GM12873 (cell line): Measurements from ENCODE around the gene CHD2.

ENCODE experiments used
- CTCF ChIP-seq: IDR thresholded peaks from 2 replicates; pipeline ENCODE4 v1.5.1; 2012; ENCODE audit warnings: low read depth, mild to moderate bottlenecking, moderate library complexity, low read length, control low read depth; ENCODE audit not compliant: insufficient read depth; ENCODE audit errors: missing control alignments

CHD2 gene

GRCh38 chr15:93019090-93019489, 119.0 kb downstream of the CHD2 start:
- no peak for TF ChIP-seq CTCF

GRCh38 chr15:93019971-93020370, 119.8 kb downstream of the CHD2 start:
- no peak for TF ChIP-seq CTCF

- TF ChIP-seq CTCF = no peak
Measured at GRCh38 chr15:93020976-93021772, 121.0 kb downstream of the CHD2 start.

GRCh38 chr15:93024293-93024692, 124.2 kb downstream of the CHD2 start:
- no peak for TF ChIP-seq CTCF

GRCh38 chr15:93024716-93025624, 124.8 kb downstream of the CHD2 start:
- no peak for TF ChIP-seq CTCF

- no peak for TF ChIP-seq CTCF
Measured at GRCh38 chr15:93025625-93025982, 125.5 kb downstream of the CHD2 start.

GRCh38 chr15:93026380-93026817, 126.3 kb downstream of the CHD2 start:
- TF ChIP-seq CTCF = no peak
